Measurements from ENCODE around the gene TMED3.
"Not testable (repeated sequence)": the region's sequence is repeated elsewhere in the genome, so short reads cannot be mapped to it uniquely, and the experiment has no call there.

TMED3 gene

DNA sequence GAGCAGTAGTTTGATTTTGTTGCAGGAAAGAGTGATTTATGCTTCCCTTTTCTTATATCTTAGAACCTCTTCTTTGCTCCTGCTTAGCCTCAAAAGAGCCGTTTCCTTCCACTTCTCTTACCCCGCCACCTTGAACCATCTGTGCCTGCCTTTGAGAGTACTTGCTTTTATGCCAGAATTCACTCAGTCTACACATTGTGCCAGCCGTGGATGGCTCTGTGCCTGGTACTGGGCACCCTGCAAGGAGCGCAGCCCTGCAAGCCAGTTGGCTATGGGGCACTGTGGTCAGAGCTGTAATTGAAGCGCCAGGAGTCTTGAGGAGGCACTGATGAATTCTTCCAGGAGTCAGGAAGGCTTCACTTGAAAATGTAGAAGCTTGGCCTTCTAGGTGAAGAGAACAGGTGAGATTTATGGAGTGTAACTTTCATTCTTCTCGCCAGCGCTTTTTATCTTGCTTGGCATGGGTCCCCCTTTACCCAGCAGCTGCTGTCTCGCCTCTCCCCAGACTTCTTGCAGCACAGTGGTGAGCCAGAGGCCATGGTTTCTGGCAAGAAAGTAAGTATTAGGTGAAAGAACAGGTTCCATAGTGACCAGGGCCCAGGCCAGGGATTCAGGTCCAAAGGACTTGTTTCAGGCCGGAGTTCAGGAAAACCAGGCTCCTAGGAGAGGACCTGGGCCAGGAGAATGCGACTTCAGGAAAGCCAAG lies 4.9 kb downstream of the TMED3 start:
- in situ Hi-C loops (cut with HindIII; ENCODE audit: low sequenced_read_pairs), result no loop called here

DNA sequence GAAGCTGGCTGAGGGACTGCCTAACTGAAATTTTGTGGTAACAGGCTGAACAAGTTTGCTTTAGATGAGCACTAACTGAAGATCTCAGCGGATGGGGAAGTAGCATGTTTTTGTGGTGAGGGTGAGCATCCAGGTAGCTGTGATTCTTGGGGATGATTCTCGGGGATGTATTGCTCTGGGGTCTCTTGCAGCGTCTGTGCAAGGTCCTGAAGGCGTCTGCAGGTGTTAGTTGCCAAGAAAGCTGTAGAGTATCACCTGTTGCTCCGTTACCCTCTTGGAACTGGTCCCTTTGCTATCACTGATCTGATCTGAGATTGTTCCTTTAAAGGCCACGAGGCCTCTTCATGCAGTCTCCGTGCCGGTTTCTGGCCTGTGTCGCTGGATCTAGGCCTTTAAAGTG lies 6.0 kb downstream of the TMED3 start:
- in situ Hi-C loops (cut with HindIII; ENCODE audit: low sequenced_read_pairs), result no loop called here

DNA sequence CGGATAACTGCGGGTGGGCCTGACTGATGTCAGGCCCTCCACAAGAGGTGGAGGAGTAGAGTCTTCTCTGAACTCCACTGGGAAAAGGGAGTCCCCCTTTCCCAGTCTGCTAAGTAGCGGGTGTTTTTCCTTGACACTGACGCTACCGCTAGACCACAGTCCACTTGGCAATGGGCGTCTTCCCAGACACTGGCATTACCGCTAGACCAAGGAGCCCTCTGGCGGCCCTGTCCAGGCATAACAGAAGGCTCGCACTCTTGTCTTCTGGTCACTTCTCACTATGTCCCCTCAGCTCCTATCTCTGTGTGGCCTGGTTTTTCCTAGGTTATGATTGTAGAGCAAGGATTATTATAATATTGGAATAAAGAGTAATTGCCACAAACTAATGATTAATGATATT lies 9.1 kb downstream of the TMED3 start:
- in situ Hi-C loops (cut with HindIII; ENCODE audit: low sequenced_read_pairs), result not testable (repeated sequence)

DNA sequence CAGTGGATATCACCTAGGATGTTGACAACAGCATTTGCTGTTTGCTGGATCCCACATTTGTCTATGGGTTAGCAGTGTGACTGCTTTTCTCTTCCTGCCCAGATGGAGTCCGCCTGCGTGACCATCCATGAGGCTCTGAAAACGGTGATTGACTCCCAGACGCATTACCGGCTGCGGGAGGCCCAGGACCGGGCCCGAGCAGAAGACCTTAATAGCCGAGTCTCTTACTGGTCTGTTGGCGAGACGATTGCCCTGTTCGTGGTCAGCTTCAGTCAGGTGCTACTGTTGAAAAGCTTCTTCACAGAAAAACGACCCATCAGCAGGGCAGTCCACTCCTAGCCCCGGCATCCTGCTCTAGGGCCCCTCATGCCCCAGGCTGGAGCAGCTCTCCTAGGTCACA lies 11.0 kb downstream of the TMED3 start:
- in situ Hi-C loops (cut with HindIII; ENCODE audit: low sequenced_read_pairs), result no loop called here

DNA sequence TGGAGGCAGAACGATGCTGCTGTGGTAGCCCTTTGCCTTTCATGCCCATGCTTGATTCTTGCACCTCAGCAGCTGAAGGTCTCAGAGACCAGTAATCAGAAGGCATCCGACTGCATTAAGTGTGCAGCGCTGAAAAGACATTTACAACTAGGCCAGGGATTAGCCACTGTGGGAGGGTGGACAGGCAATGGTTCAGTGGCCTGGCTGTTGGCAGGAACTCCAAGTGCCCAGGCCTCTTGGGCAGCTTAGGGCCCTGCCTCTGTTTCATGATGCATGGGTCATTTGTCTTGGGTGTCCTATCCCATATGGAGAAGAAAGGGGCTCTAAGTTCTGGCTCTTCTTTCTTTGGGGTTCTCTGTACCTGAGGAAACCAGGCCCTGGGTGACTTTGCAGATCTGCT lies 11.4 kb downstream of the TMED3 start:
- in situ Hi-C loops (cut with HindIII; ENCODE audit: low sequenced_read_pairs), result no loop called here

DNA sequence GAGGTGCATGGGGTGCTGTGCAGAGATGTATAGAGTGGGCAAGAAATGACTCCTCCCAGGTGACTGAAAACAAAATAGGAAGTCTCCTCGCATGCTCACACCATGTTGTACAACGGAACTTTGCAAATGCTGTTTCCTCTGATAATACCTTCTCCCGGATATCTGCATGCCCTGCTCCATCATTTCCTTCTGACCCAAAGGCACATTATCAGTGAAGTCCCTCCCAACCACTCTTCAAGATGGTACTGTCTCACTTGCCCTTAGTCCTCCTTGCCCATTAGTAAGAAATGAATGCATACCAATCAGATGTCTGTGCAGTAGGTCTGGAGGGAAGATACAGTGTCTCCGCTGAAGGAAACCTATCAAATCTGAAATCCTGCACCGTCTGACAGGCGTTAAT lies 12.0 kb downstream of the TMED3 start:
- in situ Hi-C loops (cut with HindIII; ENCODE audit: low sequenced_read_pairs), result no loop called here

DNA sequence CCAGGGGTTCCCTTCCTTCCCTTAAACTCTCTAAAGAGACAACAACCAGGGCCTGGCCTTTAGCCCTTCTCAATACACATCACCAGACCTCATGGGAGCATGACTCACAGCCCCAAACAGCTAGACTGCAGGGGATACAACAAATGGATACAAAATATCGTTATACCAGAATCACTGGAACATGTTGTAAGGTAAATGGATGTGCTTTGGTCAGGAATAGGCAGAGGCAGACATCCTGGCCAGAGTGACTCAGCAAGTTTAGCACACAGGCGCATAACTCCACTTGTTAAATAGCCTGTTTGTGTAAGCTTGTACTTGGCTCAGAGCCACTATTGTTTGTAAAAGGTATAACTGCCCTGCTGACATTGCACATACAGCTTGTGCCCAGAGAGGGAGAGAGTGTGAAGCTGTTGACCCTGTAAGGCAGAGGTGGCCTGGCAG lies 18.3 kb downstream of the TMED3 start:
- in situ Hi-C loops (cut with HindIII; ENCODE audit: low sequenced_read_pairs), result no loop called here

DNA sequence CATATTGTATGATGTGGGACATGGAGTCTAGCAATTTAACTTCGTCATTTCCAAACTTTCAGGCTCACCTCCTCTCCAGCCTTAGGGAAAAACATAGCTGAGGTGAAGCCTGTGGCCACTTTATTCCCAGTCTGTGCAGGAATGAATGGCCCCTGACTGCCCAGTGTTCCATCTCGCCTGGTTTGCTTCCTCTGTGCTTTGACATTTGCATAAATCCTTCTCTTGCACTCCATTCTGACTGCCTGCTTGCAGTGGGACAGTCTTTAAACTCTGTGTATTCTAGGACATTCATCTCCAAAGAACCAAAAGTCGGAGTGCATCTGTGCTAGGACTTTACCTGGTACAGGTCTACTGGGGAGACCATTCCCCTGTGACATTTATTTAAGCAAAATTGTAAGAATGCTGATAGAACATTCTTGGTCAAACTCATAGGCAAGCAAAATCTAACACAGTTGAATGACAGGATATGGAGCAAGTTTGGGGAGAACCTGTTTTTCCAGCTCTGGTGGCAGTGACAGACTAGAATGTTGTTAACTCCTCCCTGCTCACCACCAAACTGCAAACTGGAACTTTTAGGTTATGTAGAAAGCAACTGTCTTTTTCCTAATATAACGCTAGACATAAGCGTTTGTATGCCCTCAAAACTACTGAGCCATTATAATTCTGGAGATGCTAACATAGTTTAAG lies 22.1 kb downstream of the TMED3 start:
- in situ Hi-C loops (cut with HindIII; ENCODE audit: low sequenced_read_pairs), result no loop called here

DNA sequence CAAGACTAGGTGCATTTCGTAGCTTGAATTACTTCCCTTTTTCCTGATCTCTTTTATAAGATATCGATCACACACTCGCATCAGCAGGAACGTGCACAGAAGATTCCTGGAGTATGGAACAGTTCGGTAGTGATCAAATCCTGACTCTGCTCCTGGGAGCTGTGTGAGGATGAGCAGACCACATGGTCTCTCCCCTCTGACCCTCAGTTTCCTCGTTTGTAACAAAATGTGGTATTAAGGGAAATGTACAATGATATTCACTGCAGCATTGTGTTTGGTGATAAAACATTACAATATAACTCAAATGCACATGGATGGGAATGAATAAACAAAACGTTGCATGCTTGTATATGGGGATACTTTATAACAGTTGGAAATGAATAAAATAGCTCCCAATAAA lies 26.7 kb downstream of the TMED3 start:
- in situ Hi-C loops (cut with HindIII; ENCODE audit: low sequenced_read_pairs), result no loop called here

DNA sequence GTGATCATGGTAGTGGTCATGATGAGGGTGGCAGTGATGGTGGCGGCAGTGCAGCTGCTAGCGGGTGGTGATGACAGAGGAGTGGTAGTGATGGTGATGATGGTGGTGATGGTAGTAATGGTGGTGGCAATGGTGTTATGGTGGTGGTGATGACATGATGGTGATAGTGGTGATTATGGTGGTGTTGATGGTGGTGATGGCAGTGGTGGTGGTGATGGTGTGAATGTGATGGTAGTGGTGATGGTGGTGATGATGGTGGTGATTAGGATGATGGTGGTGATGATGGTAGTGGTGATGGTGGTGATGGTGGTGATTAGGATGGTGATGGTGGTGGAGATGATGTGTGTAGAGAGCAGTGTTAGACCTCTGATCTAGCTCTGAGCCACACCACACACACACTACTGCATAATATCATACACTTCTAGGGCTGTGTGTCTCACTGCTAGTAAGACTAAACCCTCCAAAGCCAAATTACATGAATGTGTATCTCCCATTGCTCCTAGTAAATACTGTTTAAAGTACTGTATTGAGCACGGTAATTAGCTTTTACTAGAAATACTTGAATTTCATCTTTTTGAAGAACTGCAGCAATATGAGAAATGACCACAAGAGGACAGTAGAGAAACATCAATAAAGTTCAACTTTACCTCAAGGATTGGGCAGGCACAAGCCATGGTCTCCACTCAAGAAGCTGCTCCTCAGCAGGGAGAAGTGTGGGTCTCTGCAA lies 28.8 kb downstream of the TMED3 start:
- in situ Hi-C loops (cut with HindIII; ENCODE audit: low sequenced_read_pairs), result loop anchor here (5.0 kb wide), 1 partner anchor 83 kb away; no protein-coding TSS in a partner anchor

DNA sequence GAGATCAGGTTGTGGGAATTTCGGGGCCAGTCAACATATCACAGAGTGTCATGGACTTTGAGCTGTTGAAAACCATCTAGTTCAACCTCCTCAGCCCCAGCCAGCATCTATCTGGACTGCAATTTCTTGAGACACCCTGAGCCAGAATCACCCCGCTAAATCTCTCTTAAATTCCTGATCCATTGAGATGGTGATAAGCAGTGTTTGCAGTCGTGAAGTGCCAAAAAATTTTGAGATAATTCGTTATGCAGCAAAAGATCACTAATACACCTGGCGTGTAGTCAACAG lies 29.3 kb downstream of the TMED3 start:
- in situ Hi-C loops (cut with HindIII; ENCODE audit: low sequenced_read_pairs), result loop anchor here (5.0 kb wide), 1 partner anchor 82 kb away; no protein-coding TSS in a partner anchor

DNA sequence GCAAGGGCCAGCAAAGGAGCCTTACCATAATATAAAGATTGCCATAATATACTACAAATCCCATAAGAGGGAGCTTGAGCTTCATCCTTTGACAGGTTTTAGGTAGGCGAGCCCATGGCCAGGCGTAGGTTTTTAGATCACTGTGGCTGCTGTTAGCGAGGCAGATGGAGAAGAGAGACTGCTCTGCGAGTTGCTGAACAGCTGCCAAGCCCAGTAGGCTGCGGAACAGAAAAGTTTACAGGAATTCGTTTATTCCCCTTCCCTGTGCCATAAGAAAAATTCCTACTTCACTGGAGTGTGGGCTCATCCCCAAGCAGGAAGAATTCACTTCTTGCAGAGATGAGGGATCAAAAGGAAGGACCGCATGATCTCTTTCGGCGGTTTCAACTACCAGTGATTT lies 30.5 kb downstream of the TMED3 start:
- in situ Hi-C loops (cut with HindIII; ENCODE audit: low sequenced_read_pairs), result loop anchor here (5.0 kb wide), 1 partner anchor 81 kb away; no protein-coding TSS in a partner anchor

DNA sequence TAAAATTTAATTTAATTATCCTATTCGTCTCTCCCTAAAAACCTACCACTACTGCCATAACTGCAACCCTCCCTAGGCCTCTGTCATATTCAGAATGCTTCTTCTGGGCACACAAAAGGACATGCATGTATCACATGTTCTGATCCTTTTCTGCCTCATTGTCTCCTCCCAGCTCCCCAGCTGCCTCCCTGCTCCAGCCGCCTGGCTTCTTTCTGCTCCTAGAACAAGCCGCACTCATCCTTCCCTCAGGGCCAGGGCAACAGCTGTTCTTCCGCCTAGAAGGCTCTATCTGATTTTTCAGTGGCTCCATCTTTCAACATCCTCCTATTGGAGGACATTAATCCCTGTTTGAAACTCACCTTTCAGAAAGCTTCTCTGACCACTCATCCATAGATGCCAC lies 38.6 kb downstream of the TMED3 start:
- in situ Hi-C loops (cut with HindIII; ENCODE audit: low sequenced_read_pairs), result no loop called here

DNA sequence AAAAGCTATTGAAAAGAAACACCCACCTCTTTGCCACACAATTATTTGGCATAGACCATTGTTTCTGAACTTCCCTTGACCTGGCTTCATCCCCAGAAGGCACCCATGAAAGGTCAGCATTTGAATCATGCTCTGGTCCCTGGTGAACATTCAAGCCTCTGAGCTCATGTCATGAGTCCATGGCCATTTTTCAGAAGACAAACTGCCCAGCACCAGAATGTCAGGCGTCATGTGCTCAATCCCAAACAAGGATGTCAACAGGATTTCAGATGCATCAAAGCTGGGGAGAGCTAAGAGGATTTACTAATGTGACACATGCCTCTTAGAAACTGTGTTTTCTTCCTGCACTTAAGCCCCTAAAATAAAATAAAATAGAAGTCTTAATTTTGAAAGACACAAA lies 41.3 kb downstream of the TMED3 start:
- in situ Hi-C loops (cut with HindIII; ENCODE audit: low sequenced_read_pairs), result no loop called here

DNA sequence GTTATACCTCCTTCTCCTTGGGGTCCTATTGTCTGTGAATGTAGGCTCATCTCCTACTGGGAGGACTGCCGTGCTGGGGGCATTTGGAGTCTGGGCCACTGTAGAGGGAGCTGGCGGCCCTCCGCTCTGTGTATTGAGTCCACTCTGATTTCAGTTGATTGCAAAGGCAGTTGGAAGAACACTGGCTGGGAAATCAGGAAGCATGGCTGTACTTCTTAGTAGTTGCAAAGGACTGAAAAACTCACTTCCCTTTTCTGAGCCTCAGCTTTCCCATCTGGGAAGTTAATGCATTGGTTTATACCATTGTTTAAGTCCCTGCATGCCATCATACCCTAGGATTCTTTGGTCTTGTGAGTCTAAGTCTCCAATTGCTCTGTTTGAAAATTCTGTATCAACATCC lies 46.7 kb downstream of the TMED3 start:
- in situ Hi-C loops (cut with HindIII; ENCODE audit: low sequenced_read_pairs), result no loop called here

DNA sequence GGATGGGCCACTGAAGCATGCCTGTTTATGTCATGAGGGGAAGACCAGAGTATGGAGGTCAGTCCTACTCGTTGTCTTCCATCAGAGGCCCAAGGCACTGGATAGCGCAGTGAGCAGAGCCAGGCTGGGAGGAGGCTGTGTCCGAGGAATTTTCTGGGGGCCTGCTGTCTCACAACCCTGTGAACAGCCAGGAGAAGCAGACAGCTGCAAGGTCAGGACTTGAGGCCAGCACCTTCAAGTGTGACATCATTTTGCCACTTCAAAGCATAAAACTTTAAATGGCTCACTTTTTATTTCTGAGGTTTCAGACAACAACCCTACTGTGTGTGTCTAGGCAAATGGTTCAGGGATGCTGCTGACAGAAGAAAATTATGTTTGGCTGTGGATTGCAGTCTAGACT lies 47.2 kb downstream of the TMED3 start:
- in situ Hi-C loops (cut with HindIII; ENCODE audit: low sequenced_read_pairs), result no loop called here

DNA sequence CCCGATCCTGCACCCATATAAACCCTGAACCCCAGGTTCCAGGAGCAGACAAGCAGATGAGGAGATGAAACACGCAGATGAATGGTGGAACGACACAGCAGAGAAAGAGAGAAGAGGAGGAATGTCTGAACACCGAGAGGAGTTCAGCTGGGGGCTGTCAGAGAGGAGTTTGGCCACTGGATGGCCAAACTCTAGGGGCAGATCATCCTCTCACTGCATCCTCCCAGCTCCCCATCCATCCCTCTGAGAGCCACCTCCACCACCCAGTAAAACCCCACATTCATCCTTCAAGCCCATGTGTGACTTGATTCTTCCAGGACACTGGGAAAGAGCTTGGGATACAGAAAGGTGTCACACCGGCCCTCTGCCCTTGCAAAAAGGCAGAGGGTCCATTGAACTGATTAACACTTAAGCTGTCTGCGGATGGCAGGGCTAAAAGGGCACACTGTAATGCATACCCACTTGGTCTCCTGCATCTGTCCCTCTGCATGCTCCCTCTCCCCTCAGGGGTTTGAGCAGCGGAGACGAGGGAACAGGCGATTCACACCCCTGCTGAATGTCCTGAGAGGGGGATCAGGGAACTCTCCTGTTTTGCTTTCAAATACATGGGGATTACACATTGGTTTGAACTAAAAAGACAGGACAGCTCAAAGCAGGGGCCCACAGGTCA lies 53.8 kb downstream of the TMED3 start:
- in situ Hi-C loops (cut with HindIII; ENCODE audit: low sequenced_read_pairs), result no loop called here

DNA sequence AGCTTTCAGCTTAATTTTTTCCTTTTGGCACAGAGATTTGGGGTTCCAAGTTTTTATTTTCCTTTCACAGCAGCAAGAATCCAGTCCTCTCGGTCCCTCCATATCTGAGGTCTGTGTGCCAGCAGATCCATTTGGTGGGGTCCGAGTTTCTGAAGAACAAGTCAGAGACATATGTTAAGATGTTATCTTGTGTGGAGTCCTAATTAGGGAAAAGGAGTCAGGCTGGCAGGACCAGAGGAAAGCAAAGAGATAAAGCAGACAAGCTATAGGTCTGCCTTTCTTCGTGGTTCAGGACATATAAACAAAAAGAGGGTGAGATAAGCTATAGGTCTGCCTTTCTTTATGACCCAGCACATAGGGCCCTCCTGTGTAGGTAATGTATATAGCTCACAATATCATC lies 54.9 kb downstream of the TMED3 start:
- in situ Hi-C loops (cut with HindIII; ENCODE audit: low sequenced_read_pairs), result no loop called here

DNA sequence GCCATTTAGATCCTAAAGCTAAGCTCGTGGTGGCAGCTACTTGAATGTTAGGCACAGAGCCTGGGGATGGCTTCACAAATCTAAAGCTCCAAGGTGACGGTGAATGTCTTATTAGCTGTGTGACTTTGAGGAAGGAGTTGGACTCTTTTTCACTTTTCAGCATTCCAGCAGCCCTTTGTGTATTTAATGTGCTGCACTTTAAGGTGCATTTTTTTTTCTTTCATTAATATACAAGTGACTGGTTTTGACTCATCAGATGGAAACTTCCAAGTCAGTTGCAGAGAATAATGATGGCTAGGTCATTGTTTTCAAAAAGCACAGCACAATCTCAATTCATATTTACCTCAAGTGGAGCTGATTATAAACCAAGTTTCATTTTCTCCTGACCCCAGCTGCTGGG lies 55.8 kb downstream of the TMED3 start:
- in situ Hi-C loops (cut with HindIII; ENCODE audit: low sequenced_read_pairs), result no loop called here

DNA sequence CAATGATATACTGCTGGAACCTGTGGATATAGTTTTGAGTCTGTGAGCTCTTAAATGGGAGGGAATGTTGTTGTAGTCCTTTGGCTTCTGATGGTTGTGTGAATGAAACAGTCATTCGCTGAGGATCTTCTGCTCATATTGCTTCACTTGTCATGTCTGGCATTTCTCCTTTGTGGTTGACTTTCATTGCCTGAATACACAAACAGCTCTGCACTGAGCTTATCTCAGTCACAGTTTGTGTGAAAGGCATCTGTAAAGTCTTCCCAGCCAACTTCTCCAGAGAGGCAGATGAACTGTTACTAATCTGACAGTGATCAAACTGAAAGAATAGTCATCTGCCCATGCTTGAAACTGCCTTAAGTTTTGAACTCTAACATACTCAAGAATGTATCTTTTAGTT lies 59.8 kb downstream of the TMED3 start:
- in situ Hi-C loops (cut with HindIII; ENCODE audit: low sequenced_read_pairs), result no loop called here

DNA sequence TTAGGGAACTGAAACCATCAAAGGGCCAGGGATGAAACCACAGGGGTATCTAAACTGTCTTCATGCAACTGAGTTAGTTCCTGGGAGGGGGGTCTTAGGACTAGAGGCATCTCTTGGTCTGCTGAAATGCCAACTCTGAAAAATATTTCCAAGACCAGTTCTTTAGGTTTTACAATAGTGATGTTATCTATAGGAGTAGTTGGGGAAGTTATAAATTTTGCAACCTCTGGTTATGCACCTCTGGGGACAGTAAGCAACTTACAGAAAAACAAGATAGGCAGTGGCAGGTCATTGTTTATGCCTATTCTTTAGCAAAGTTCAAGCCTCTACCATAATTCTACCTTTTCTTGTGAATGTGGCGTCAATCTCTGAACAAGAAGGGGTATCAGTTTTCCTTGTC lies 60.7 kb downstream of the TMED3 start:
- in situ Hi-C loops (cut with HindIII; ENCODE audit: low sequenced_read_pairs), result no loop called here

DNA sequence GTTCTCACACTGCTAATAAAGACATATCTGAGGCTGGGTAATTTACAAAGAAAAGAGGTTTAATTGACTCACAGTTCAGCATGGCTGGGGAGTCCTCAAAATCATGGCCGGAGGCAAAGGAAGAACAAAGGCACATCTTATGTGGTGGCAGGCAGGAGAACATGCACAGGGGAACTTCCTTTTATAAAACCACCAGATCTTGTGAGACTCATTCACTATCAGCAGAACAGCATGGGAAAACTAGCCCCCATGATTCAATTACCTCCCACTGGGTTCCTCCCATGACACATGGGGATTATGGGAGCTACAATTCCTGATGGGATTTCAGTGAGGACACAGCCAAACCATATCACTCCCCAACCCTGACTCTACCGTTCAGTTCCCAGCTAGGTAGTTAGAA lies 61.5 kb downstream of the TMED3 start:
- in situ Hi-C loops (cut with HindIII; ENCODE audit: low sequenced_read_pairs), result no loop called here

All from endothelial cell of hepatic sinusoid (primary cell).